DND-41 (cell line): ENCODE results near the gene IQCM.
"Not testable (repeated sequence)": the region's sequence is repeated elsewhere in the genome, so short reads cannot be mapped to it uniquely, and the experiment has no call there.

Source experiments
- ATAC-seq: fragments of 200-7000 bp; cut with Tn5 transposase; 3 replicates; pipeline ENCODE4 v1.9.1; 2021; ENCODE audit warnings: low read depth; ENCODE audit not compliant: insufficient read depth
- DNase-seq: peaks from one replicate; pipeline ENCODE4 v3.0.0-alpha.2; 2020
- H2AFZ ChIP-seq: 2 replicates; pipeline ENCODE4 v1.6.0; 2012; ENCODE audit warnings: low read depth, low read length
- H3K27ac ChIP-seq: 2 replicates; pipeline ENCODE4 v1.5.1; 2012; ENCODE audit warnings: low read length, inconsistent platforms
- H3K27me3 ChIP-seq: fragments of 200-600 bp; sonication (generic); 2 replicates; pipeline ENCODE4 v1.6.0; 2012; ENCODE audit warnings: low read length, mild to moderate bottlenecking, inconsistent platforms; ENCODE audit not compliant: insufficient read depth, poor library complexity
- H3K36me3 ChIP-seq: 2 replicates; pipeline ENCODE4 v1.5.1; 2012; ENCODE audit warnings: low read length, inconsistent platforms; ENCODE audit not compliant: insufficient read depth
- H3K4me1 ChIP-seq: 2 replicates; pipeline ENCODE4 v1.5.1; 2012; ENCODE audit warnings: mild to moderate bottlenecking, low read length; ENCODE audit not compliant: insufficient read depth
- H3K4me2 ChIP-seq: 2 replicates; pipeline ENCODE4 v1.6.0; 2012; ENCODE audit warnings: mild to moderate bottlenecking, moderate library complexity, low read length, inconsistent platforms; ENCODE audit not compliant: insufficient read depth
- H3K4me3 ChIP-seq, 2 experiments: fragments of 200-600 bp in 1 of 2; shearing (Covaris generic) in 1 of 2; 2 replicates each; pipeline ENCODE4 v1.5.1; 2012 to 2016; ENCODE audit warnings: inconsistent platforms in 2 of 2, low read length in 2 of 2, mild to moderate bottlenecking in 2 of 2, low read depth in 1 of 2, moderate library complexity in 1 of 2
- H3K79me2 ChIP-seq: 2 replicates; pipeline ENCODE4 v1.6.0; 2012; ENCODE audit warnings: low read length, inconsistent platforms; ENCODE audit not compliant: insufficient read depth
- H3K9ac ChIP-seq: 2 replicates; pipeline ENCODE4 v1.6.0; 2012; ENCODE audit warnings: low read depth, mild to moderate bottlenecking, inconsistent platforms, low read length, moderate library complexity
- H3K9me3 ChIP-seq: 2 replicates; pipeline ENCODE4 v1.5.1; 2012; ENCODE audit warnings: low read length, moderate library complexity, mild to moderate bottlenecking, inconsistent platforms; ENCODE audit not compliant: insufficient read depth, severe bottlenecking
- H4K20me1 ChIP-seq: 2 replicates; pipeline ENCODE4 v1.6.0; 2012; ENCODE audit warnings: low read length; ENCODE audit not compliant: insufficient read depth
- EZH2 ChIP-seq: IDR thresholded peaks from 3 replicates; pipeline ENCODE4 v1.6.1; 2012; ENCODE audit warnings: borderline replicate concordance, low read depth, mild to moderate bottlenecking, moderate library complexity, low read length, inconsistent platforms; ENCODE audit not compliant: severe bottlenecking
- TF ChIP-seq, protein P1 (sequence below): IDR thresholded peaks from 2 replicates; pipeline ENCODE4 v1.5.1; 2012; ENCODE audit warnings: borderline replicate concordance, low read length, moderate library complexity, mild to moderate bottlenecking; ENCODE audit not compliant: poor library complexity, severe bottlenecking; ENCODE audit errors: extremely low read depth

IQCM gene

DNA sequence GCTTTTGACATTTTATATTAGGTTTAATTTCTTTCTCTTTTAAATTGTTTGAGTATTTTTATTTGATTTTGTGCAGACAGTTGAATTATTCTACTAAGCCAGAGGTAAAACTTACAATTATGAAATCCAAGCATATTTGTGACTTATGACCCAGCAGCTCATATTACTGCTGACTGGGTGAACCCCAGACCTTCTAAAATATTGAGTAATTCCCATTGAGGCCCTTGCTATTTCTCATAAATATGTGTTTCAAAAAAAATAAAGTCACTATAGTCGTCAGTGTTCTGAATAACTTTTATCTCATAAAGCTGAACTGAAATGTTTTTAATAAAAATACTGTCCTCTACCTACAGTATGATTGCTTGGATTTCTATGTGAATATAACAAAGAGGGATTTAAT is 303.1 kb downstream of the IQCM start:
- H3K27me3 ChIP-seq = no peaks in the 10 kb centered on the region
- TF ChIP-seq, protein P1, sequence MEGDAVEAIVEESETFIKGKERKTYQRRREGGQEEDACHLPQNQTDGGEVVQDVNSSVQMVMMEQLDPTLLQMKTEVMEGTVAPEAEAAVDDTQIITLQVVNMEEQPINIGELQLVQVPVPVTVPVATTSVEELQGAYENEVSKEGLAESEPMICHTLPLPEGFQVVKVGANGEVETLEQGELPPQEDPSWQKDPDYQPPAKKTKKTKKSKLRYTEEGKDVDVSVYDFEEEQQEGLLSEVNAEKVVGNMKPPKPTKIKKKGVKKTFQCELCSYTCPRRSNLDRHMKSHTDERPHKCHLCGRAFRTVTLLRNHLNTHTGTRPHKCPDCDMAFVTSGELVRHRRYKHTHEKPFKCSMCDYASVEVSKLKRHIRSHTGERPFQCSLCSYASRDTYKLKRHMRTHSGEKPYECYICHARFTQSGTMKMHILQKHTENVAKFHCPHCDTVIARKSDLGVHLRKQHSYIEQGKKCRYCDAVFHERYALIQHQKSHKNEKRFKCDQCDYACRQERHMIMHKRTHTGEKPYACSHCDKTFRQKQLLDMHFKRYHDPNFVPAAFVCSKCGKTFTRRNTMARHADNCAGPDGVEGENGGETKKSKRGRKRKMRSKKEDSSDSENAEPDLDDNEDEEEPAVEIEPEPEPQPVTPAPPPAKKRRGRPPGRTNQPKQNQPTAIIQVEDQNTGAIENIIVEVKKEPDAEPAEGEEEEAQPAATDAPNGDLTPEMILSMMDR = no peak
- TF ChIP-seq EZH2 = no peak
- DNase-seq (no peak), ATAC-seq (no peak)
- no peak overlapping the region for H2AFZ ChIP-seq
- no peak overlapping the region for H3K4me3 ChIP-seq
- no peaks in the 10 kb centered on the region for H3K36me3 ChIP-seq
- H3K9me3 ChIP-seq = peaks cover 6% of the 10 kb centered on the region
- H3K27ac ChIP-seq = no peak overlapping the region
- no peak overlapping the region for H3K4me2 ChIP-seq
- no peaks in the 10 kb centered on the region for H4K20me1 ChIP-seq
- H3K4me1 ChIP-seq = no peaks in the 10 kb centered on the region
- H3K9ac ChIP-seq = no peak overlapping the region
- no peaks in the 10 kb centered on the region for H3K79me2 ChIP-seq

DNA sequence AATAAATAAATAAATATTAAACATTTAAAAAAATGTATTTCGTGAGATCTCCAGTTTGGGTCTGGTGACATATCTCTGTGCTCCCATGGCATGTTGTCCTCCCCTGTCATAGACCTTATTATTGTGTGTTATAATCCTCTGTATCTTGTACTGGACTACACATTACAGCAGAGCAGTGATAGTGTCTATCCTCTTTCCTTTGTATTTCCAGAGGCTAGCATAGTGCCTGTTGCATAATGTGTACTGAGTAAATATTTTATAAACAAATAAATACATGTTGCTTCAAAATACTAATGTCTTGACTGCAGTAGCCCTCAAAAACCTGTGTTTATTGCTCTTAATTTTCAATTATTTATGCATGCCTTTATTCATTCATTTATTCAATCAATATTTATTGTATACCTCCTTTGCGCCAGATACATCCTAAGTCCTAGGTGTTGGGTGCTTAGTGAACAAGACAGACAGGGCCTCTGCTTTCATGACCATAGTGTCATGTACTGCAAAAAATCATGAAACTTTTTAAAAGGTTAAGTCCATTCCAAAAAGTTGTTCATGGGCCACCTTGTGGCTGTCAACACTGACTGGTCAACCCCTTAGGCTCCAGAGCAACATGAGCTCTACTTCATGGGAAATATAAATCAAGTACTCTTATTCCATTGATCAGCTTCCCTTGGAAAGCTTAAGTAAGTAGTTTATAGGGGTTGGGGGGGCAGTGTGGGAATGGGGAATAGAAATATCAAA is 303.9 kb downstream of the IQCM start:
- TF ChIP-seq EZH2 = no peak
- TF ChIP-seq, protein P1 = no peak
- DNase-seq = no peak
- H3K4me1 ChIP-seq = no peaks in the 10 kb centered on the region

DNA sequence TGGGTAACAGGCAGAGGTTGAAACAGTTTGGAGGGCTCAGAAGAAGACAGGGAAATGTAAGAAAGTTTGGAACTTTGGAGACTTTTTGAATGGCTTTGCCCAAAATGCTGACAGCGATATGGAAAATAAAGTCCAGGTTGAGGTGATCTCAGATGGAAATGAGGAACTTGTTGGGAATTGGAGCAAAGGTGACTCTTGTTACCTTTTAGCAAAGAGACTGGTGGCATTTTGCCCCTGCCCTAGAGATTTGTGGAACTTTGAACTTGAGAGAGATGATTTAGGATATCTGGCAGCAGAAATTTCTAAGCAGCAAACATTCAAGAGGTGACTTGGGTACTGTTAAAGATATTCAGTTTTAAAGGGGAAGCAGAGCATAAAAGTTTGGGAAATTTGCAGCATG is 308.3 kb downstream of the IQCM start:
- not testable (repeated sequence) for H3K9ac ChIP-seq, H4K20me1 ChIP-seq, H3K27ac ChIP-seq, H3K4me1 ChIP-seq, H3K27me3 ChIP-seq, H3K36me3 ChIP-seq, ATAC-seq, H3K4me3 ChIP-seq, DNase-seq, H3K4me2 ChIP-seq, H3K9me3 ChIP-seq, H2AFZ ChIP-seq, H3K79me2 ChIP-seq

More for the DNA sequence above, 303.9 kb downstream of the IQCM start:
- Histone ChIP-seq H3K9me3 (peaks cover 6% of the 10 kb centered on the region), H3K4me2 (no peak overlapping the region), H3K79me2 (no peaks in the 10 kb centered on the region), H4K20me1 (no peaks in the 10 kb centered on the region), H3K27ac (no peak overlapping the region), H3K27me3 (no peaks in the 10 kb centered on the region), H3K36me3 (no peaks in the 10 kb centered on the region), H3K9ac (no peak overlapping the region), H2AFZ (no peak overlapping the region), H3K4me3 (no peak overlapping the region)
- no peak for ATAC-seq

DNA sequence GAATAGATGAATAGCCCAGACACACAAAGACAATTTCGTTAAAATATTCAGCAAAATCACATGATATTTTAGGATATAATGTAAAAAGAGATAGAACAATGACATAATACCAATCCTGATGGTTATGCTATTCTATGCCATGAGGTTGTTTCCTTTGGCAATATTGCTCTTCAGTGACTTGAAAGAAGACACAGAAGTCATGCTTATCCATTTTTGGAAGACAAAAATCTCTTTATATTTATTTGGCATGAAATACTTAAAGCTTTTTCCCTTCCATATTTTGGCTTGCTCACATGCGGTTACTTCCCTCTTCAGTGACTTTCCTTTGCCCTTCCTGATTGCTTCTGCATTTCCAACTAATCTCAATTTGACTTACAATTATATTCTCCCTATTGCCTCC is 314.8 kb downstream of the IQCM start:
- H3K4me3 ChIP-seq = no peak overlapping the region
- no peak overlapping the region for H3K4me2 ChIP-seq
- no peaks in the 10 kb centered on the region for H3K36me3 ChIP-seq
- H2AFZ ChIP-seq = no peak overlapping the region
- no peak overlapping the region for H3K27ac ChIP-seq
- no peaks in the 10 kb centered on the region for H4K20me1 ChIP-seq
- no peak overlapping the region for H3K9ac ChIP-seq
- TF ChIP-seq, protein P1 = no peak
- TF ChIP-seq EZH2 = no peak
- no peaks in the 10 kb centered on the region for H3K79me2 ChIP-seq
- no peaks in the 10 kb centered on the region for H3K4me1 ChIP-seq
- ATAC-seq = no peak
- no peak for DNase-seq
- H3K9me3 ChIP-seq = no peaks in the 10 kb centered on the region
- no peaks in the 10 kb centered on the region for H3K27me3 ChIP-seq
